ENCODE measurements around the gene EXTL1.

DNA sequence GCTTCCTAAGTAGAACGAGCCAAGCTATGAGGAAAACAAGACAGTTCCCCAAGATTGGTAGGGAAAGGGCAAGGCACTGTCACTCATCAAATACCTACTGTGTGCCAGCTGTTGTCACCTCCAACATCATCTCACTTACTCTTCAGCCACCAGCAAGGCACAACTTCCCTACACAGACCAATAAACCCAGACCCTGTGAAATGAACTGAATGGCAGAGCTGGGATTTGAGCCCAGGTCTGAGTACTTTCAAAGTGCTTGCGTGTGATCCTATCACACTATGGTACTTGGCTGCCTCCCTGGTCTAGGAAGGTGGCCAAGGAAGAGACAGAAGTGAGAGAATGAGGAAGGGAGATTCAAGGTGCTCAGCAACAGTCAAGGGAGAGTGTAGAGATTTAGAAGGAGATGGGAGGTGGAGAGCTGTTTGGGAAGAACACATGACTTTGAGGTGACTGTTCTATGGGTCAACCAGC is 62.6 kb downstream of the EXTL1 start:
- TF ChIP-seq, protein P1, sequence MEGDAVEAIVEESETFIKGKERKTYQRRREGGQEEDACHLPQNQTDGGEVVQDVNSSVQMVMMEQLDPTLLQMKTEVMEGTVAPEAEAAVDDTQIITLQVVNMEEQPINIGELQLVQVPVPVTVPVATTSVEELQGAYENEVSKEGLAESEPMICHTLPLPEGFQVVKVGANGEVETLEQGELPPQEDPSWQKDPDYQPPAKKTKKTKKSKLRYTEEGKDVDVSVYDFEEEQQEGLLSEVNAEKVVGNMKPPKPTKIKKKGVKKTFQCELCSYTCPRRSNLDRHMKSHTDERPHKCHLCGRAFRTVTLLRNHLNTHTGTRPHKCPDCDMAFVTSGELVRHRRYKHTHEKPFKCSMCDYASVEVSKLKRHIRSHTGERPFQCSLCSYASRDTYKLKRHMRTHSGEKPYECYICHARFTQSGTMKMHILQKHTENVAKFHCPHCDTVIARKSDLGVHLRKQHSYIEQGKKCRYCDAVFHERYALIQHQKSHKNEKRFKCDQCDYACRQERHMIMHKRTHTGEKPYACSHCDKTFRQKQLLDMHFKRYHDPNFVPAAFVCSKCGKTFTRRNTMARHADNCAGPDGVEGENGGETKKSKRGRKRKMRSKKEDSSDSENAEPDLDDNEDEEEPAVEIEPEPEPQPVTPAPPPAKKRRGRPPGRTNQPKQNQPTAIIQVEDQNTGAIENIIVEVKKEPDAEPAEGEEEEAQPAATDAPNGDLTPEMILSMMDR (IDR thresholded peaks at IDR 0.05): no peak
- TF ChIP-seq RAD21 (IDR thresholded peaks at IDR 0.05; ENCODE audit: low read length) (no peak), EP300 (IDR thresholded peaks at IDR 0.05; ENCODE audit: borderline replicate concordance in 1 of 2, low read depth in 1 of 2, low read length in 1 of 2) (no peak), POLR2AphosphoS5 (IDR thresholded peaks at IDR 0.05; ENCODE audit: low read depth, low read length) (no peak), SMC3 (IDR thresholded peaks at IDR 0.05; ENCODE audit: low read depth, low read length) (no peak)

All from SK-N-SH (cell line).